ENCODE results near the gene TMEM94. TPM values are rescaled to one million over a fixed set of nuclear protein-coding genes. Genes with fewer than 3 reads are reported as not detected.

TMEM94 gene
- total and polyA plus RNA-seq, 8 donors, result 29.9 to 64.9 (median 39.3) TPM

GRCh38 chr17:75542229-75542628, 85.8 kb downstream of the TMEM94 start:
- Histone ChIP-seq H3K4me1 (peaks cover 37 to 55% (median 51%) of the 10 kb centered on the region in 3 donors), H3K4me3 (no peak overlapping the region), H3K27me3 (no peaks in the 10 kb centered on the region), H3K36me3 (no peaks in the 10 kb centered on the region), H3K9me3 (no peaks in the 10 kb centered on the region), H3K27ac (peak overlapping the region; percentile 42 to 77 (median 56))
- 74 to 80% methylated on average over 8 of the region's 8 CpGs for WGBS, 2 donors
- FAIRE-seq (no peak), DNase-seq (no peak), ATAC-seq (no peak)
- intact Hi-C loops (cut with DNase I), result no loop called here
- TF ChIP-seq CTCF (IDR thresholded peaks at IDR 0.05), result no peak

- H3K9me3 ChIP-seq, result no peaks in the 10 kb centered on the region
- no peaks in the 10 kb centered on the region for H3K36me3 ChIP-seq
- DNase-seq (peak in 1 of 6 donors; percentile 56), ATAC-seq (peak in 2 of 4 donors; percentile 9 to 19), FAIRE-seq (no peak)
- intact Hi-C loops (cut with DNase I), result no loop called here
- H3K4me3 ChIP-seq, result no peak overlapping the region
- H3K27ac ChIP-seq, result peak overlapping the region; percentile 42 to 77 (median 56)
- peaks cover 38 to 54% (median 51%) of the 10 kb centered on the region in 3 donors for H3K4me1 ChIP-seq
- H3K27me3 ChIP-seq, result no peaks in the 10 kb centered on the region
- WGBS, 2 donors, result 61 to 67% methylated on average over 15 of the region's 15 CpGs
- TF ChIP-seq CTCF (IDR thresholded peaks at IDR 0.05), result no peak
These were observed 86.4 kb downstream of the TMEM94 start for GRCh38 chr17:75542728-75543336.

- ATAC-seq (no peak), FAIRE-seq (no peak), DNase-seq (no peak)
- Histone ChIP-seq H3K27ac (peak overlapping the region in 3 of 4 donors; percentile 45 to 77 (median 50)), H3K4me3 (no peak overlapping the region), H3K36me3 (no peaks in the 10 kb centered on the region), H3K9me3 (no peaks in the 10 kb centered on the region), H3K4me1 (peaks cover 39 to 48% (median 46%) of the 10 kb centered on the region in 3 donors), H3K27me3 (no peaks in the 10 kb centered on the region)
- intact Hi-C loops (cut with DNase I), result no loop called here
- no peak for TF ChIP-seq CTCF (IDR thresholded peaks at IDR 0.05)
- 67 to 74% methylated on average over 8 of the region's 8 CpGs for WGBS, 2 donors
These were observed 87.8 kb downstream of the TMEM94 start for GRCh38 chr17:75544250-75544649.

- H3K4me3 ChIP-seq, result no peak overlapping the region
- DNase-seq (peak in 3 of 6 donors; percentile 48 to 56 (median 55)), FAIRE-seq (no peak), ATAC-seq (peak in 1 of 4 donors; percentile 8)
- no peaks in the 10 kb centered on the region for H3K27me3 ChIP-seq
- H3K4me1 ChIP-seq, result peaks cover 41 to 57% (median 48%) of the 10 kb centered on the region in 3 donors
- TF ChIP-seq CTCF (IDR thresholded peaks at IDR 0.05), result no peak
- 29 to 30% methylated on average over 13 of the region's 13 CpGs for WGBS, 2 donors
- intact Hi-C loops (cut with DNase I), result no loop called here
- peak overlapping the region in 2 of 4 donors; percentile 8 to 14 for H3K27ac ChIP-seq
- H3K9me3 ChIP-seq, result no peaks in the 10 kb centered on the region
- H3K36me3 ChIP-seq, result no peaks in the 10 kb centered on the region
These were observed 89.7 kb downstream of the TMEM94 start for GRCh38 chr17:75546181-75546580.

GRCh38 chr17:75547091-75547490, 90.7 kb downstream of the TMEM94 start:
- Histone ChIP-seq H3K4me1 (peaks cover 40 to 54% (median 43%) of the 10 kb centered on the region in 3 donors), H3K36me3 (no peaks in the 10 kb centered on the region), H3K4me3 (no peak overlapping the region), H3K9me3 (no peaks in the 10 kb centered on the region), H3K27me3 (no peaks in the 10 kb centered on the region), H3K27ac (peak overlapping the region; percentile 2 to 44 (median 23))
- DNase-seq (peak in 1 of 6 donors; percentile 48), ATAC-seq (no peak), FAIRE-seq (no peak)
- intact Hi-C loops (cut with DNase I), result no loop called here
- WGBS, 2 donors, result 50 to 53% methylated on average over 9 of the region's 9 CpGs
- no peak for TF ChIP-seq CTCF (IDR thresholded peaks at IDR 0.05)
